Activated CD8-positive, alpha-beta memory T cell treated with anti-CD3 and anti-CD28 coated beads for 36 hours (primary cell): ENCODE results near the gene CAMTA1. TPM values are rescaled to one million over a fixed set of nuclear protein-coding genes. Genes with fewer than 3 reads are reported as not detected.

ENCODE experiments used
- CTCF ChIA-PET: fragments of 350-600 bp; sonication (Branson Sonifier 250); formaldehyde crosslinking; loops from one replicate; lab custom pipeline; 2021; ENCODE audit warnings: antibody characterized with exemption; lab: Charles Lee
- POLR2A ChIA-PET: fragments of 350-600 bp; sonication (Branson Sonifier 250); formaldehyde crosslinking; loops from one replicate; lab custom pipeline; 2021; ENCODE audit warnings: antibody characterized with exemption; lab: Charles Lee
- total RNA-seq, 2 experiments: library from RNA; stranded (reverse); gene quantifications; one replicate each; pipeline ENCODE4 v1.2.3, GENCODE V29; 2021

CAMTA1 gene
- total RNA-seq, 2 experiments from 2014 or later = 66.5 to 72.5 TPM

DNA sequence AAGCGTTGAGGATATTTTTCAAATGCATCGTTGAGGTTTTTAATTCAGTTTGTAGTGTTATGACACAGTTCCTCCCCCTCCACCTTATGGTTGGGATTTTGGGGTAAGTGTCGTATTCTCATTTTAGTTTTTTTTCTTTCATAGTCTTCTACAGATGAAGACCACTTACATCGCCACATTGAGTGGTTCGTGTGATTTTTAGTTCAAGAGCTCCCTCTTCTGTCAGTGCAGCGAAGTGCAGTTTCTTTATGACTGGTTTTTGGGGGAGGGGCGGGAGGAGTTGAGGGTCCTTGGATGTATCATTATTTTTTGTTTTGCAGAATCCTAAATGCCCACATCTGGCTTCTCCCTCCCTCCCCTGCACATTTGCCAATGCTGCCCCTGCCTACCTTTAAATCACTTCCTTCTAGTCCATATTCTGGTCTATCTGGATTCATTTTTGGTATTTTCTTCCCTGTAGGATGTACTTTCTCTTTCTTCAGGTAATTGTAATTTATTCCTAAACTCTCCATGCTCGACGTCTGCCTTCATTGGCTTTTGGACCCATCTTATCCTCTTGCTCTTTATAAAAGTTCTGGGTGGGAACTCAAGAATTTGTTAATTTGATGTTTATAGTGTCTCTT, 433.1 kb downstream of the CAMTA1 start:
- POLR2A ChIA-PET = no interaction called here
- CTCF ChIA-PET = interaction anchor here (0.6 to 1.4 kb wide), 3 partner anchors 15 to 506 kb away, joined by 3 read pairs; no protein-coding TSS in a partner anchor

DNA sequence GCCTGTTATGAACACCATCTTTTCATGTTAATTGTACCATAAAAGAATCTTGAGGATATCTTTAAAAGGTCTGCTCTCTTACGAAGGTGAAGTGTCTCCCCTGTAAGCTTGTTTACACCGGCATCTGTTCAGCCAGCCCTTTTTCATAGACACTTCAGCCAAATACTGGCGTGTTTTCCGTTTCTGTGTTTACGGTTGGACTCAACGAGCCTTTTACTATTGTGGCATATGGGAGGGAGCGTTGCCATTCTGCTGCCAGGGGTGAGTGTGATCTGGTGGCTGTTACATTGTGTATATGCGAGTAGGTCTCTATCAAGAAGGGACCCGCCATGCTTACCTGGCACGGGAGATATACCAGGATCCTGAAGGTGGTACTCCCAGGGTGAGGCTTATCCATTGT, 433.8 kb downstream of the CAMTA1 start:
- CTCF ChIA-PET = no interaction called here
- POLR2A ChIA-PET = no interaction called here

DNA sequence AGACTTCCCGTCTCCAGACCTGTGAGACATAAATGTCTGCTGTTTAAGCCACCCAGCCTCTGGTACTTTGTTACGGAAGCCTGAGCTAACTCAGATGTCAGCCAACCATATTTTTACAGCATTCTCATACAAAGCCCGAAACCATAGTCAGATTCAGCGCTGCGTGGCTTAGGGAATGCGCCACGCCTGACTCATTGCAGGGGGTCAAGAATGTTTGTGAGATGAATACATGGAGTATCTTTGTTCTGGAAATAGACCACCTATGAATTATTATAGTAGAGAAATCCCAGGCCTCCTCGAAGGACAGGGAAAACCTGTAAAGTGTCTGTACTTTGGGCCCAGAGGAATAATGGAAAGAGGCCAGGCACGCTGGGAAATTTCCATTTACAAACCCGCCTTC, 434.8 kb downstream of the CAMTA1 start:
- CTCF ChIA-PET = no interaction called here
- POLR2A ChIA-PET = no interaction called here

DNA sequence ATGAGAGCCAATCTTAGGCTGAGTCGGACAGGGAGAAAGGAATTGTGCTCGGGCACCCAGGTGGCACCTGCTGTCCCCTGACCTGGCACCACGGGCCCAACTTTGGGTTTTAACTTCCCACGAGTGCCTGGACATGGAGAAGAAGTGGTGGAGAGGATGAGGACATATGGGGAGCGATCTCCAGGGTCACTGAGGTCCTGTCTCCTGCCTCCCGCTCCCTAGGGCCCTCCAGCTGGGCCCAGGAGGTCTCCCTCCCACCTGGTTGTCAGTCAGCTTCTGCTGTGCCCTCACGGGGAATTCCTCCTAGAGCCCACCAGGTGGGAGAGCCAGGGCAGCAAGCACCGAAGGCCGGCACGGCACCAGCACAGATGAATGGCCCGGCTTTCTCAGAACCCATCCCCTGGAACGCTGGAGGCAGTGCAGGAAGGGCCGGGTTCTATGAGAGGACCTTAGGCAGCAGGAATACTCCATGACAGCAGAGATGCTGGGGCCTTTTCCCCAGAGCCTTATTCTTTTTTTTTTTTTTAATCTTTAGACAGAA, 435.5 kb downstream of the CAMTA1 start:
- POLR2A ChIA-PET = no interaction called here
- CTCF ChIA-PET = no interaction called here

DNA sequence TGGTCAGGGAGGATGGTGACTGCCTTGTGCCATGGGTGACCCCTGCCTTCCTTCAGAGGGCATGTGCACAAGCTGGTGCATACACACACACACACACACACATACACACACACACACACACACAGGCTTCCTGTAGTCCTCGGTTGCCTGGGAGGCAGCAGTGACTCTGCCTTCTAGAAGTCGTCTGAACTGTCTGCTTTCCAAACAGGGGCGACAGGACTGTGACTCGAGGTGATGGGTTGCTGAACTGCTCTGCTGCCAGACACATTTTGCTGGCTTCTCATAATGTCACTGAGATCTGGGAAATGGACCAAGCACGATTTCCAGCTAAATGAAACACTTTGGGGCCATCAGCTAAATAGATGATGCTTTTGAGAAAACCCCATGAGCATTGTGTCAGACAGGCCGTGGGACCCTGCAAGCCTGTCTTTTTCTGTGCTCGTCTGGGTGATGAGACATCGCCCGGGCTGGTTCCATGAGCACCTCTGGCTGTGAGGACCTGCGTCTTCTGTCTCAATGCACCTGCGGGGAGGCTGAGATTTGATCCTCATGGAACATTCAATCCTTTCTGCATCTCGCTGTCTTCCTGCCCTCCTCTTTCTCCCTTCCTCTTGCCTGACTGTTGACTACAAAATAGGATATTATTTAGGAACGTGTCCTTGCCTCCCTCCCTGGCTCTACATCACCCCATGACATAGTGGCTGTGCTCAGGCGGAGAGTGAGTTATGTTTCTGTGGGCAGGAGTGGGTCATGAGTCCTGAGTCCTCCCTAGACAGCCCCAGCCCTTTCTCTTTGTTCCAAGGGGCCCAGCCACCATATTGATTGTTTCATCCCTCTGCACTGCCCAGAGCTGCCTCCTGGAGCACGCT, 436.8 kb downstream of the CAMTA1 start:
- ChIA-PET POLR2A (no interaction called here), CTCF (no interaction called here)

DNA sequence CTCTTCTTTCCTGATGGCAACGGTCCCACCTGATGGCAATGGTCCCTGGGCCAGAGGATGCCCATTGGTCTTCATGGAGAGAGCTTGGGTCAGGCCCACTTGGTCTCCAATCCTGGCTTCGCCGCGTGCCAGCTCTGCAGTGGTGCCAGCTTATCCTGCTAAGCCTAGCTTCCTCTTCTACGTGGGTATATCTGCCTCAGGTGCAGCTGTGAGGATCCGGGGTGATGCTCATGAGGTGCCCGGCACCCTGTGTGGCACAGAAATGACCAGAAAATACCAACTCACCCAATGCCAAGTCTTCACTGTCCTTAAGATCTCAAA, 437.4 kb downstream of the CAMTA1 start:
- ChIA-PET CTCF (no interaction called here), POLR2A (no interaction called here)

DNA sequence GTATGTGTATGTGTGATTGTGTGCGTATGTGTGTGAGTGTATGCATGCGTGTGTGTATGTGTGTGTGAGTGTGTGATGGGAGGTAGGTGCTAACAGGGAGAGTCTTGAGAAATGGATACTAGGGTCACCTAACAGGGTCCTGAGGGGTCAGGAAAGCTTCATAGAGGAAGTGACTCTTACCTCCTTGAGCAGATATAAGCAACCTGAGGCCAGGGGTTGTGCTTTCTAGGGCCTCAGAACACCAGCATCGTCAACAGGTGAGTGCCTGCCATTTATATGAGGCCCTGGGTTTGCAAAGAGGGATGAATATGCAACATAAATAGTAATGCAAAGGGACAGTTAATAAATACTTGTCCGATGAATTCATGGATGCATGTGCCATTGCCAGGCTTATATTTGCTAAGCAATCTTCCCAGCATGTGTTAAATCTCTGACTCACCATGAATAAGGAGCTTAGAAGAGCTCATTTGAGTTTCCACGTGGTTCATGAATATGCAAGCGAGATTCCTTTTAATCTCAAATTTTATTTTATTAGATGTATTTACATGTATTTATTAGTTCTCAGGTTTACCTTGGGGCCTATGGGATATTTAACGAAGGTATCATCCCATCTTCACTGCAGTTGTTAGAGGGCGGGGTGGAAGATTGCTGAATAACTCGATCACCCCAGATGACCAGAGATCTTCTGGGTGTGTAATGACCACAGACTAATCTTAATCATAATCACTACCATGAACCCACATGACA, 438.3 kb downstream of the CAMTA1 start:
- ChIA-PET CTCF (no interaction called here), POLR2A (no interaction called here)

DNA sequence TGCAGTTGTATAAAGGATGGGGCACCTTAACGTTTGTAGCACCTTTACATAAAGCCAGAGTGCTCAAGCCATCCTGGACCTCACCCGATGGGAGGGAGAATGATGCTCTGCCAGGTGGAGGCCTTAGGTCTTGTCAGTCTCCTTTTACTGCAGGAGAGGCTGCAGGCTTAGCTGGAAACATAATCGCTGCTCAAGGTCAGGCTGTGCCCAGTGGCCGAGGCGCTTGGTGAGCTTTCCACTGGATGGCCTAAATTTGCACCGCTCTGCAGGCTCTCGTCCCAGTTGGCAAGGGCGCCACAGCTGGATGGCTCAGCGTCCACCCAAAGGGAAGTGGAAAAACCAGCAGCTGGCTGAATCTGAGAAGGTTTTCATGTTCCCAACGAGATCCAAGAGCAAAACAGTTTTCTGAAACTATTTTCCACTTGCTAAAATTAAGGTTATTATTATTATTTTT, 438.9 kb downstream of the CAMTA1 start:
- ChIA-PET POLR2A (no interaction called here), CTCF (no interaction called here)

DNA sequence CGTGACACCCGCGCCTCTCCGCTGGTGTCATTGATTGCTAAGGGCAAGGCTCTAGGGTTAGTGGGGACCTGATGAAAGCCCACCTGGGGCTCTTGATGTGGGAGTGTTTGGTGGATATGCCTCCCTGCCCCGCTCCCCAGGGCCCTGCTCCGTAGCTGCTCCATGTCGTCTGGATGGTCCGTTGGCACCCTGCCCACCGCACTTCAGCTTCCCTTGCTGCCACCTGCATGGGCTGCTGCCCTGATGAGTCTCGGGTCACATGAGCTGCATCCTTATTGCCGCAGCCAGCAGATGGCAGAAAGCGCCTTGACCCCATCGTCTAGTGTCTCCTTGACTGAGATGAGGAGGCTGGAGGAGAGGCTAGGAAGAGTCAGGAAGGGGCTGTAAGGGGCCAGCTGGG, 439.4 kb downstream of the CAMTA1 start:
- ChIA-PET POLR2A (no interaction called here), CTCF (no interaction called here)

DNA sequence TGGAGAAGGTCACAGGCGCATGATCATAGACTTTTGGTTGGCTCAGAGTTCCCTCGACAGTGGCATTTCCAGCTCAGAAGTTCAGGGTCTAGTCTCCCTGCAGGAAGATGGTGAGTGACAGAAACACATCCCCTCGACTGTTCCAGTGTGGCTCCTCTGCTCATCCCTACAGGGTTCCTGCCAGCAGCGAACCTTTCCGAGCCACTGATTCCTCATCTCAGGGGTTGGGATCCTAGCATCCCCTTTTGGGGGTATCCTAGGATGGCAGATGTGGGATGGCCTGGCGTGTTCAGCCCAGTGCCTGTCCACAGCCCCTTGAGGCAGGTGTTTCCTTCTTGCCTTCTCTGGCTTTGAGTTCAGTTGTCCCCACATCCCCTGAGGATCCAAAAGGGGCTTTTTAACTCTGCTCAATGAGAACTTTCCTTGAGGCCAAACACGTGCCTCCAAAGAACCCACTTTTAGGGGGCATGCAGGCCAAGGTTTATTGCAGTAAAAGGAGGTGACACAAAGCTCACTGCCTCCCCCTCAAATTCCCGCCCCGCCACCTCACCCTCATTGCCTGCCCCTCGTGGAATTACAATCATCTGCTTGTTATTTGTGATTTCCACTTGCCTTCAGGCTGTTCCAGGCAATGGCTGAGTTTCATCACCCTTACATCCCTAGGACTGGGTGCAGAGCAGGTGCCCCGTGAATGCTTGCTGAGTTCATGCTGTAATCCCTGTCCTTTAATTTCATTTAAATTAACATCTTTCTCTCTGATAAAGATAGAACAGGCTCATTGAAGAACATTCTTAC, 440.7 kb downstream of the CAMTA1 start:
- CTCF ChIA-PET = no interaction called here
- POLR2A ChIA-PET = no interaction called here

DNA sequence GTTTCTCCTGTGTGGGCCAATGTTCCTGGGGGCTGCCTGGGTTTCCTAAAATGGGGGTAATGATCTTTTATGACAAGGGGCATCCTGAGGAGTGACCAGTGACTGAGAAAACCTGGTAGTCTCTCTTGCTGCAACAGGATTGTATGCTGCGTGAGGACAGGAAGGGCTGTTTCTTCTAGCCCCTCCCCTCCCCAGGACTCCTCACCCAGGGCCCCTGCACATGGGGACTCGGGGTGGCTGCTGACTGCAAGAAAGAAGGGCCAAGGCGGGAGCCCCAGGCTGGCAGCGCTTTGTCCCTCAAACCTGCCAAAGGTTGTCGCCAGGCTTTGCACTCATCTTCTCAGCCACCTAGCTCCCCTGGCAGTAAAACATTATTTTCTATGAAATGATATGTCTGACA, 442.4 kb downstream of the CAMTA1 start:
- CTCF ChIA-PET = no interaction called here
- POLR2A ChIA-PET = no interaction called here

DNA sequence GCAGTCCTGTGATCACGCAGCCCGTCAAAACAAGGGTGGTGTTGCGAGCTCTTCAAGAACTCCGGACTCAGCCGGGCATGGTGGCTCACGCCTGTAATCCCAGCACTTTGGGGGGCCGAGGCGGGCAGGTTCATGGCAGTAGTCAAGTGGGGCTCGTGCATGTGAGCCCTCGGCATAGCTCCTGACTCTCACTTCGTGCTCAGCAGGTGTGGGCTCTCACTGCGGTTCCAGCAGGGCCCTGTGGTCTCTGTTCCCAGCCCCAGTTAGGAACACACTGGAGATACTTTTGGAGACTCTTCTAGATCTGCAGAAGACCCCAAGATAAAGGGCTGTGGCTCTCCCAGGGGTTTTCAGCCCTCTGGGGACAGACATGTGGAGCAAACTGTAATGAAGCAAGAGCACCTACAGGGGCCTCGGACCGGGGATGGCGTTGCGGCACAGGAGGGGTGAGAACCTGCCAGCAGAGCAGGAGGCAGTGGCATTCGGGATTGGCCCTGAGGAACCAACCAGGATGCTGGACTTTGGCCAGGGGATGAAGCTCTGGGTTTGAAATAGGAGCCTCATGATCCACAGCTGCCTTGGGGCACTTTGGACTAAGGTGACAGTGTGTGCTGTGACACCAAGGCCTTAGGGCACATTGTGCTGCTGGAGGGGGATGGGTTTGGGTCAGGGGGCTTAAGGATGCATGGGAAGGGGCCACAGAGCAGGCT, 443.2 kb downstream of the CAMTA1 start:
- ChIA-PET CTCF (no interaction called here), POLR2A (no interaction called here)

DNA sequence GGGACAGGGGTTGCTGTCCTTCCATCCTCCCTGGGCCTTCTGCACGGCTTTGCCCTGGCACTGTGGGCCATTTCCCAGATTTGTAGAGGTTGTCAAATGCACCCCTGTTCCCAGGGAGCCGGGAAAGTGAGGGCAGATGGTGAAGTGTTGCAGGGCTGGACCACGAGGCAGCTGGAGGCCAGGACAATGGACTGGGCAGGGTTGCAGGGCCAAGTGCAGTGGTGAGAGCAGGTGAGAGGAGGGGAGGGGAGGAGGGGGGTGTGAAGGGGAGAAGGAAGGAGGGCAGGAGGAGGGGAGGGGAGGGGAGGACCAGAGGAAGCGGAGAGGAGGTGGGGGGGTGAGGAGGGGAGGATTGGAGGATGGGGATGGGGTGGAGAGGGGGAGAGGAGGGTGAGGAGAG, 443.9 kb downstream of the CAMTA1 start:
- POLR2A ChIA-PET = no interaction called here
- CTCF ChIA-PET = no interaction called here

DNA sequence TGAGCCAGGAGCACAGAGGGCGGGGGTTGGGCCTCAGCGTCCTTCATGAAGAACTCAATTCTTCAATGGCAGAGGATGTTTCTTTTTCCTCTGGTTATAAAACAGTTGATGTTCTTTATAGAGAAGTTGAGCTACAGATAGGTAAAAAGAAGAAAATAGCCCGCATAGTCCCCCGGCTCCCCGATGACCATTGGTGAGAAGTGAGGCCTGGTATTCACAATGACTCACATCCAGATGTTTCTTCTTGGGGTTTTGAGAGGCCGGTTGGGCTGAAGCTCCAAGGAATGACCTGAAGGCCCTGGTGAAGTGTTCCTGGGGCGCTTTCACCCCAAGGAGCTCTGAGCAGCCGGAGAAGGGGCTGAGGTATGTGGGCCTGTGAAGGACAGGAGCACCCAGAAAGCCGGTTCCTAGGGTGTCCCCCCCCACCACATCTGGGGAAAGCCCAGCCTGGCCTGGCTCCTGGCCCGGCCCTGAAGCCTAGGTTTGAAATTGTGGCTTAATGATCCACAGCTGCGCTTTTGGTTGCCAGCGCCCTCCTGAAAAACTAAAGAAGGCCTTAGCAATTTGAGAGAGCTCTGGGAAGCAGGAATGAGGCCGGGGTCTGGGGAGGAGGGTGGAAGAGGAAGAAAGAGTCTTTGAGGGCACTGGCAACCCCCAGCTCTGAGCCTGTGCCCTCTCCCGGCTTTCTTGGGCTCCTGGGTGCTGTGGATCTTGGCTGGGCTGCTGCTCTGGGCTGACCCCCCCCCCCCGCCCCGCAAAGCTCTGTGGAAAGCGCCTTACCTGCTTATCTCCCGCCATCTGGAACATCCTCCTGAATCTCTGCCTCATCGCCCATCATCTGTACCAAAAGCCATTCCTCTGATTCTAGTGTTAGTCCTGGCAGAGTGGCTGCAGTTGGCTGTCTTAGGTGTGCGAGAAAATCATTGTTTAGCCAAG, 444.7 kb downstream of the CAMTA1 start:
- POLR2A ChIA-PET = no interaction called here
- CTCF ChIA-PET = no interaction called here

DNA sequence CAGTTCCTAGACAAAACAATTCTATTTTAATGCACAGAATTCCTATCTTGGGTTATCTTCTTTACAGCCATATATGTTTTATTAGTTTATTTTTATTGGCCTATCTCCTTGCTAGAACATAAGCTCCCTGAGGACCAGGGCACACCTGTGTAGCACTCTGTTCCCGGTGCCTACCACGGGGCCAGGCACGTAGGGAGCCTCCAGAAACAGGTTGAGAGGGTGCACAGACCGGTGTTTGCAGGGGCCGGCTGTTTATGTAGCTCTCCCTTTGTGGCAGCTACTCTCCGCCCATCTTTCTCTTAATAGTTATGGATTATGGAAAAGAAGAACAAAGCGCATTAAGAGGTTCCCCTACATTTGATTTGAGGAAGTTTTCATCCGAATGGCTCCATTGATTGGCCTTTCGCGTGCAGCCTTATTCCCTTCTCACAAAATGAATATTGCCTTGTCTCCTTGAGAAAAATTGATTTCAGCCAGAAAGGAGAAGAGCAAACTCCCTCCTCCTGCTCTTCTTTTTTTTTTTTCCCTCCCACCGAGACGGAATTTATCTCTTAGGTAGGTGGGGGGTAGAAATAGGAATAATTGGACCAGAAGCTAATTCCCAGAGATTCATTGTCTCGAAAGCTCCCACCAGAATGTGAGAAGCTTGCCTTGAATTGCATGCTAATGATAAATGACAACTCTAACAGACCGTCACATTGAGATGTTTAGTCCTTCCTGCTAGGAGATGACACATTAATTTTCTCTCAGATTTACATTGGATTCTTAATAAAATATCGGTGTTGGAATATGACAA, 447.4 kb downstream of the CAMTA1 start:
- POLR2A ChIA-PET = no interaction called here
- CTCF ChIA-PET = no interaction called here

DNA sequence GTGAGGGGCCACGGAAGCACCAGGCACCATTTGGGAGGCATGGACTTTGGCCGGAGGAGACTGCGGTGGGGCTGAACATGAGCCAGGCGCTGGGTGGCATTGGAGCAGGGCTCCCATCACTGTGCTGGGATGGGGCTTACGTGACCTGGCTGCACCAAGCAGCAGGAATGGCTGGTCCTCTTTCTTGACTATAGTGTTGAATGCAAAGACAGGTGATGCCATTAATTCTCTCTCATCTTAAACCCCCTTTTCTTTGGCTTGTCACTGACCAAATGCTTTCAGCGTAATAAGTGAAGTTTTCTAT, 447.9 kb downstream of the CAMTA1 start:
- CTCF ChIA-PET = no interaction called here
- POLR2A ChIA-PET = no interaction called here
